Endothelial cell of umbilical vein (primary cell): Measurements from ENCODE around the gene ADAMTS17.

Experiments used
- EZH2 ChIP-seq: IDR thresholded peaks from 2 replicates; pipeline ENCODE4 v1.6.1; 2012; ENCODE audit warnings: borderline replicate concordance, low read depth, mild to moderate bottlenecking, moderate library complexity, low read length, inconsistent platforms; ENCODE audit not compliant: severe bottlenecking
- POLR2A ChIP-seq: IDR thresholded peaks from 2 replicates; pipeline ENCODE4 v1.6.1; 2012; ENCODE audit warnings: low read depth, mild to moderate bottlenecking, control low read depth, low read length
- POLR2AphosphoS5 ChIP-seq: IDR thresholded peaks from 2 replicates; pipeline ENCODE4 v1.6.1; 2012; ENCODE audit warnings: low read depth, mild to moderate bottlenecking, control low read depth, low read length, moderate library complexity; ENCODE audit not compliant: insufficient read depth
- TF ChIP-seq, protein P1 (sequence below), 2 donors: IDR thresholded peaks; 1 replicate in 1 of 2; 2 replicates in 1 of 2; pipeline ENCODE4 v1.5.1; 2011; ENCODE audit warnings: low read length in 2 of 2, mild to moderate bottlenecking in 2 of 2, moderate library complexity in 2 of 2, control low read depth in 1 of 2, inconsistent platforms in 1 of 2, low read depth in 1 of 2; ENCODE audit not compliant: insufficient read depth in 1 of 2; ENCODE audit errors: extremely low read depth in 1 of 2
- TF ChIP-seq, protein P2 (sequence below): IDR thresholded peaks from 2 replicates; pipeline ENCODE4 v1.6.1; 2011; ENCODE audit not compliant: insufficient read depth, insufficient read length

DNA sequence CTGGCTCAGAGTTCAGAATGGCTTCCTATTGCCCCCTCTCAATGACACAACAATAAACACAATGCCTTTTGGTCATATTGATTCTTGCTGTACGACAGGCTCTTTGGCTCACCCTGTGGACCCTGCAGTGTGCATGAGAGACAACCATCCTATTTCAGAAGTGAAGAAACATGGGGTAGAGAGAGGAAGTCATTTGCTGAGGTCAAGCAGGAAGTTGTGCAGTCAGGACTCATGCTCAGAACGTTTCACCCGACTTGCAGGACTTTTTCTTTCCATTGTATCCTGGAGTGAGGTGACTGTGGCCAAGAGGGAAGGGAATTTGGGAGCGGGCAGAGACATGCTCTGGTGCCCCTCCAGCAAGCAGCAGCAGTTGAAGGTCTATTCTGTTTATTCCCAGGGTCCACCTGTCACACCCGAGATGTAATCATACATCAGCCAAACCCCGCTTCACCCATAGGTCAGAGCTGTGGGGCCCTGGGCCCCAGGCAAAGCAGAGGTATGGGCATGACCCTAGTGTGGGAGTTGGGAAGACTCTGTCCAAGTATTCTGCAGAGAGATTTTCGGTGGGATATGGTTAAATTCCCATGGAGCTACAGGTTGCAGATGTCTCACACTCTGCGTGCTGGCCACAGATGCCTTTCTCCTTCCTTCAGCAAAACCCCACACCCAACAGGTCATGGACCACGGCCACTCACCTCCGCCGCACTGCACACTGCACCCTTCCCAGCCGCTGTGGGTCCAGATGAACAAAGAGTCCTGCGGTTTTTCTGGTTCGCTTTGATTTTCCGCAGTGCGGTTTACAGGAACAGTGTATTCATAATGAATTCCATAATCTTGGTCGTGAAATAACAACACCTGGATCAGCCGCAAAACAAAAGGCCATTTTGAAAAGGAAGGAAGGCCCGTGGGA is 290.6 kb downstream of the ADAMTS17 start:
- TF ChIP-seq, protein P1, sequence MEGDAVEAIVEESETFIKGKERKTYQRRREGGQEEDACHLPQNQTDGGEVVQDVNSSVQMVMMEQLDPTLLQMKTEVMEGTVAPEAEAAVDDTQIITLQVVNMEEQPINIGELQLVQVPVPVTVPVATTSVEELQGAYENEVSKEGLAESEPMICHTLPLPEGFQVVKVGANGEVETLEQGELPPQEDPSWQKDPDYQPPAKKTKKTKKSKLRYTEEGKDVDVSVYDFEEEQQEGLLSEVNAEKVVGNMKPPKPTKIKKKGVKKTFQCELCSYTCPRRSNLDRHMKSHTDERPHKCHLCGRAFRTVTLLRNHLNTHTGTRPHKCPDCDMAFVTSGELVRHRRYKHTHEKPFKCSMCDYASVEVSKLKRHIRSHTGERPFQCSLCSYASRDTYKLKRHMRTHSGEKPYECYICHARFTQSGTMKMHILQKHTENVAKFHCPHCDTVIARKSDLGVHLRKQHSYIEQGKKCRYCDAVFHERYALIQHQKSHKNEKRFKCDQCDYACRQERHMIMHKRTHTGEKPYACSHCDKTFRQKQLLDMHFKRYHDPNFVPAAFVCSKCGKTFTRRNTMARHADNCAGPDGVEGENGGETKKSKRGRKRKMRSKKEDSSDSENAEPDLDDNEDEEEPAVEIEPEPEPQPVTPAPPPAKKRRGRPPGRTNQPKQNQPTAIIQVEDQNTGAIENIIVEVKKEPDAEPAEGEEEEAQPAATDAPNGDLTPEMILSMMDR (IDR thresholded peaks at IDR 0.05; ENCODE audit: extremely low read depth in 1 of 2, insufficient read depth in 1 of 2, low read depth in 1 of 2, low read length in 2 of 2): no peak
- TF ChIP-seq EZH2 (no peak), POLR2AphosphoS5 (no peak), POLR2A (no peak)
- TF ChIP-seq, protein P2, sequence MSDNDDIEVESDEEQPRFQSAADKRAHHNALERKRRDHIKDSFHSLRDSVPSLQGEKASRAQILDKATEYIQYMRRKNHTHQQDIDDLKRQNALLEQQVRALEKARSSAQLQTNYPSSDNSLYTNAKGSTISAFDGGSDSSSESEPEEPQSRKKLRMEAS: no peak
